Sigmoid colon (tissue), 7 donors: Measurements from ENCODE around the gene LRRC2. TPM values are rescaled to one million over a fixed set of nuclear protein-coding genes. Genes with fewer than 3 reads are reported as not detected.

Source experiments
- DNase-seq: peaks from one replicate; pipeline ENCODE4 v3.0.0-alpha.2; 2019
- H3K27ac ChIP-seq, 4 donors: fragments of 200-600 bp; sonication (generic); one replicate each; pipeline ENCODE4 v1.5.1; 2016 to 2019; ENCODE audit warnings: mild to moderate bottlenecking in 1 of 4
- H3K27me3 ChIP-seq, 3 donors: fragments of 200-600 bp; sonication (generic); one replicate each; pipeline ENCODE4 v1.5.1; 2019; ENCODE audit warnings: mild to moderate bottlenecking in 1 of 3
- H3K36me3 ChIP-seq, 4 donors: fragments of 200-600 bp; sonication (generic); one replicate each; pipeline ENCODE4 v1.5.1; 2016 to 2019
- H3K4me1 ChIP-seq, 4 donors: fragments of 200-600 bp; sonication (generic); one replicate each; pipeline ENCODE4 v1.5.1; 2017 to 2019
- H3K4me3 ChIP-seq, 4 donors: fragments of 200-600 bp; sonication (generic); one replicate each; pipeline ENCODE4 v1.5.1; 2017 to 2019; ENCODE audit warnings: mild to moderate bottlenecking in 2 of 4, moderate library complexity in 1 of 4
- H3K9me3 ChIP-seq, 4 donors: fragments of 200-600 bp in 3 of 4; sonication (generic) in 3 of 4; one replicate each; pipeline versions ENCODE4 v1.5.1 to v1.6.1; 2013 to 2019
- CTCF ChIP-seq, 4 experiments: fragments of 450-650 bp in 3 of 4; fragments of 200-600 bp in 1 of 4; IDR thresholded peaks; one replicate each; pipeline ENCODE4 v1.5.1; 2016 to 2019; ENCODE audit warnings: antibody characterized with exemption in 4 of 4, mild to moderate bottlenecking in 3 of 4, moderate library complexity in 2 of 4
- EP300 ChIP-seq, 4 donors: sonication (generic); formaldehyde crosslinking; IDR thresholded peaks; one replicate each; pipeline ENCODE4 v1.6.1; 2017; ENCODE audit warnings: antibody characterized with exemption in 4 of 4
- POLR2A ChIP-seq, 2 donors: fragments of 450-650 bp; IDR thresholded peaks; one replicate each; pipeline ENCODE4 v1.6.1; 2016; ENCODE audit warnings: antibody characterized with exemption in 2 of 2, mild to moderate bottlenecking in 2 of 2, moderate library complexity in 2 of 2
- POLR2AphosphoS5 ChIP-seq, 4 donors: sonication (generic); formaldehyde crosslinking; IDR thresholded peaks; one replicate each; pipeline ENCODE4 v1.6.1; 2017; ENCODE audit warnings: antibody characterized with exemption in 4 of 4
- WGBS, 2 donors: extraction: QIAGEN DNeasy Blood & Tissue Kit; methylation state at CpG; one replicate each; pipeline ENCODE4 v1.1.7; 2013; 5-methylcytosine and 5-hydroxymethylcytosine counted together
- intact Hi-C: fragments of 100-400 bp; cut with DNase I; formaldehyde crosslinking; loops from one replicate; pipeline ENCODE4 v1.15.1; 2023
- polyA plus RNA-seq, 3 donors: library from polyadenylated mRNA; stranded (reverse); fragments of 200-250 nt; gene quantifications; one replicate each; pipeline ENCODE4 v1.2.3, GENCODE V29; 2013
- total RNA-seq, 4 donors: library from RNA; depleted of rRNA; stranded (reverse); fragments of >200 nt; gene quantifications; one replicate each; pipeline ENCODE4 v1.1.0, GENCODE V29; 2016
- donor health status: healthy with polysubstance abuse.
- donor health status: Bipolar disorder and iron deficiency.
- donor health status: healthy.

Gene LRRC2
- total and polyA plus RNA-seq, 7 donors, result 0.46 to 11.1 (median 3.6) TPM

- no peak overlapping the region for H3K4me3 ChIP-seq
- no peaks in the 10 kb centered on the region for H3K9me3 ChIP-seq
- 92 to 96% methylated on average over 2 of the region's 2 CpGs for WGBS, 2 donors
- intact Hi-C loops, result no loop called here
- TF ChIP-seq POLR2AphosphoS5 (IDR thresholded peaks at IDR 0.05), result no peak
- TF ChIP-seq POLR2A (IDR thresholded peaks at IDR 0.05), result no peak
- no peak for TF ChIP-seq EP300 (IDR thresholded peaks at IDR 0.05)
- no peak for TF ChIP-seq CTCF (IDR thresholded peaks at IDR 0.05)
- no peak for DNase-seq
- H3K36me3 ChIP-seq, result no peaks in the 10 kb centered on the region
- H3K27me3 ChIP-seq, result no peaks in the 10 kb centered on the region
- no peaks in the 10 kb centered on the region for H3K4me1 ChIP-seq
- H3K27ac ChIP-seq, result no peak overlapping the region
Measured at GRCh38 chr3:46517784-46518181, 48.3 kb downstream of the LRRC2 start.

GRCh38 chr3:46517016-46517783, 48.9 kb downstream of the LRRC2 start:
- no peaks in the 10 kb centered on the region for H3K9me3 ChIP-seq
- H3K36me3 ChIP-seq, result no peaks in the 10 kb centered on the region
- H3K27me3 ChIP-seq, result no peaks in the 10 kb centered on the region
- no peak for DNase-seq
- no peak overlapping the region for H3K27ac ChIP-seq
- intact Hi-C loops, result no loop called here
- TF ChIP-seq POLR2AphosphoS5 (IDR thresholded peaks at IDR 0.05), result no peak
- TF ChIP-seq EP300 (IDR thresholded peaks at IDR 0.05), result no peak
- TF ChIP-seq POLR2A (IDR thresholded peaks at IDR 0.05), result no peak
- TF ChIP-seq CTCF (IDR thresholded peaks at IDR 0.05), result no peak
- no peak overlapping the region for H3K4me3 ChIP-seq
- no peaks in the 10 kb centered on the region for H3K4me1 ChIP-seq
- WGBS, 2 donors, result 79 to 84% methylated on average over 7 of the region's 7 CpGs

GRCh38 chr3:46516521-46516920, 49.6 kb downstream of the LRRC2 start:
- TF ChIP-seq CTCF (IDR thresholded peaks at IDR 0.05) (no peak), EP300 (IDR thresholded peaks at IDR 0.05) (no peak), POLR2AphosphoS5 (IDR thresholded peaks at IDR 0.05) (no peak), POLR2A (IDR thresholded peaks at IDR 0.05) (no peak)
- WGBS, 2 donors, result 94% methylated on average over 4 of the region's 4 CpGs
- Histone ChIP-seq H3K4me1 (no peaks in the 10 kb centered on the region), H3K27me3 (no peaks in the 10 kb centered on the region), H3K4me3 (no peak overlapping the region), H3K9me3 (no peaks in the 10 kb centered on the region), H3K27ac (no peak overlapping the region), H3K36me3 (no peaks in the 10 kb centered on the region)
- DNase-seq, result no peak
- intact Hi-C loops, result no loop called here

GRCh38 chr3:46512191-46512749, 53.8 kb downstream of the LRRC2 start:
- Histone ChIP-seq H3K27me3 (no peaks in the 10 kb centered on the region), H3K4me1 (no peaks in the 10 kb centered on the region), H3K9me3 (no peaks in the 10 kb centered on the region), H3K36me3 (no peaks in the 10 kb centered on the region), H3K27ac (no peak overlapping the region), H3K4me3 (no peak overlapping the region)
- intact Hi-C loops, result no loop called here
- no peak for DNase-seq
- TF ChIP-seq CTCF (IDR thresholded peaks at IDR 0.05), result no peak
- TF ChIP-seq EP300 (IDR thresholded peaks at IDR 0.05), result no peak
- no peak for TF ChIP-seq POLR2A (IDR thresholded peaks at IDR 0.05)
- no peak for TF ChIP-seq POLR2AphosphoS5 (IDR thresholded peaks at IDR 0.05)
- WGBS, 2 donors, result 84 to 93% methylated on average over 2 of the region's 2 CpGs
